ENCODE results near the gene ZNF511.
"Not testable (repeated sequence)": the region's sequence is repeated elsewhere in the genome, so short reads cannot be mapped to it uniquely, and the experiment has no call there.

Gene ZNF511

DNA sequence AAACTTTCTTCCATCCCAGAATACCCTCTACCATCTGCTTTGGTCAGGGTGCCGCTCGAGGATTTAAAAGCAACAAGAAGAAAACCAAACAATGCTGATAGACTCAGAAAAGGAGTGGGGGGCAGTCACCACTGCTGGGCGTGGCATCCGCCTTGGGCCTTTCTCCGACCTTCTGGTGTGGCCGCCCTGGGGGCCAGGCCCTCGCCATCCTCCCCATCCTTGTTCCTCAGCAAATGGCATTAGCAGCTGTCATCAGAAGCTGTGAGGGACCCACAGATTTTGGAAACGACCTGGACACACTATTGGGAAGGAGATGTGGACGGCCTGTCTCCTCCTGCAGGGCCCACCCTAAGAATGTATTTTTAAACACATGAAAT lies 4.0 kb downstream of the ZNF511 start:
- in situ Hi-C loops (cut with HindIII; ENCODE audit: low sequenced_read_pairs), result no loop called here

GRCh38 chr10:133313192-133313591 lies 4.5 kb downstream of the ZNF511 start:
- in situ Hi-C loops (cut with HindIII; ENCODE audit: low sequenced_read_pairs), result no loop called here

- in situ Hi-C loops (cut with HindIII; ENCODE audit: low sequenced_read_pairs), result no loop called here
Observed at GRCh38 chr10:133314911-133315310, 6.2 kb downstream of the ZNF511 start.

DNA sequence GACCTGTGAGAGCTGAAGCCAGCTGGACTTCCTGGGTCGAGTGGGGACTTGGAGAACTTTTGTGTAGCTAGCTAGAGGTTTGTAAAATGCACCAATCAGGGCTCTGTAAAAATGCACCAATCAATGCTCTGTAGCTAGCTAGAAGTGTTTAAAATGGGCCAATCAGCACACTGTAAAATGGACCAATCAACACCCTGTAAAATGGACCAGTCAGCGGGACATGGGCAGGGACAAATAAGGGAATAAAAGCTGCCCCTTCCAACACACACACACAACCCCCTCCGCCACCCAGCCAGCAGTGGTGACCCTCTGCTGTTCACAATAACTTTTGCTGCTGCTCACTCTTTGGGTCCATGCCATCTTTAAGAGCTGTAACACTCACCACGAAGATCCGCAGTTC lies 7.1 kb downstream of the ZNF511 start:
- in situ Hi-C loops (cut with HindIII; ENCODE audit: low sequenced_read_pairs), result no loop called here

DNA sequence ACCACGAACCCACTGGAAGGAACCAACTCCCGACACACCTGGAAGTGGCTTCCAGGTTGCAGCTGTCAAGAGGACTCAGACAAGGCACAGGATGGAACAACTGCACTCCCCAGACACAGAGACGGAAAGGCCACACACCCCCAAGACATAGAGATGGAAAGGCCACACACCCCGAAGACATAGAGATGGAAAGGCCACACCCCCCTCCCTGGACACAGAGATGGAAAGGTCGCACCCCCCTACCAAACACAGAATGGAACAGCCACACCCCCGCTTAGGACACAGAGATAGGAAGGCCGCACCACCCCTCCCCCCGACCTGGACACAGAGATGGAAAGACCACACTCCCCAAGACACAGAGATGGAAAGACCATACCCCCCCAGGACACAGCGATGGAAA lies 7.6 kb downstream of the ZNF511 start:
- in situ Hi-C loops (cut with HindIII; ENCODE audit: low sequenced_read_pairs), result no loop called here

DNA sequence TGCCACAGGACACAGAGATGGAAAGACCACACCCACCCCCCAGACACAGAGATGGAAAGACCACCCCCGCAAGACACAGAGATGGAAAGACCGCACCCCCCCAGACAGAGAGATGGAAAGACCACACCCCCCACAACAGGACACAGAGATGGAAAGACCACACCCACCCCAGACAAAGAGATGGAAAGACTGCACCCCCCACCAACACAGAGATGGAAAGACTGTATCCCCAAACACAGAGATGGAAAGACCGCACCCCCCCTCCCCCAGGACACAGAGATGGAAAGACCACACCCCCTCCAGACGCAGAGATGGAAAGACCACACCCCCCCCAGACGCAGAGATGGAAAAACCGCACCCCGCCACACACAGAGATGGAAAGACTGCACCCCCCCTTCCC lies 8.0 kb downstream of the ZNF511 start:
- in situ Hi-C loops (cut with HindIII; ENCODE audit: low sequenced_read_pairs), result no loop called here

DNA sequence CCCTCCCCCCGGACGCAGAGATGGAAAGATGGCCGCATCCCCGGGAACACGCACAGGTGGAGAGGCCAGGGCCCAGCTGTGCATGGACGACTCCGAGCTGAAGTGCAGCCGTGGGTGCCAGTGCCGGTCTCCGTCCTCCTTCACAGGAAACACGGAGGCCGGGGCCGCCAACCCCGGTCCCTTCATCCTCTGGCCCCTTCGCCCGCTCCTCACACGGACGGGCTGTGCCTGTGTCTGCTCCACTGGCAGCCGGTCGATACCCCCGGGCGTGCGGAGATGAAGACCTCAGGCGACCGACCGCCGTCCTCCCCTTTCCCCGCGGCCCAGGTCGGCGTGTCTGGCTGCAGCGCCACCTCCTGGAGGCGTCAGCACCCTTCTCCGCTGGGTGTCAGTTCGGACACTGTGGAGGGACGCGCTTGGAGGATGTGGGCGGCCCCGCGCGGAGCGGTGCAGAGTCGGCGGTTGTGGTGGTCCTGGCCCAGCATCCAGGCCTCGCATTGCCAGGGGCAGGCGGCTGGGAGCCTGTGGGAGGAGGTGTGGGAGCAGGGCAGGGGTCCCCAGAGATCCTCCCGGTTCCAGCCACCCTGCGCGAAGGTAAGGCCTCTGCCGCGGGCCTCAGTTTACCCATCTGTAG lies 9.9 kb downstream of the ZNF511 start:
- in situ Hi-C loops (cut with HindIII; ENCODE audit: low sequenced_read_pairs), result no loop called here

GRCh38 chr10:133320852-133321422 lies 12.2 kb downstream of the ZNF511 start:
- in situ Hi-C loops (cut with HindIII; ENCODE audit: low sequenced_read_pairs), result not testable (repeated sequence)

DNA sequence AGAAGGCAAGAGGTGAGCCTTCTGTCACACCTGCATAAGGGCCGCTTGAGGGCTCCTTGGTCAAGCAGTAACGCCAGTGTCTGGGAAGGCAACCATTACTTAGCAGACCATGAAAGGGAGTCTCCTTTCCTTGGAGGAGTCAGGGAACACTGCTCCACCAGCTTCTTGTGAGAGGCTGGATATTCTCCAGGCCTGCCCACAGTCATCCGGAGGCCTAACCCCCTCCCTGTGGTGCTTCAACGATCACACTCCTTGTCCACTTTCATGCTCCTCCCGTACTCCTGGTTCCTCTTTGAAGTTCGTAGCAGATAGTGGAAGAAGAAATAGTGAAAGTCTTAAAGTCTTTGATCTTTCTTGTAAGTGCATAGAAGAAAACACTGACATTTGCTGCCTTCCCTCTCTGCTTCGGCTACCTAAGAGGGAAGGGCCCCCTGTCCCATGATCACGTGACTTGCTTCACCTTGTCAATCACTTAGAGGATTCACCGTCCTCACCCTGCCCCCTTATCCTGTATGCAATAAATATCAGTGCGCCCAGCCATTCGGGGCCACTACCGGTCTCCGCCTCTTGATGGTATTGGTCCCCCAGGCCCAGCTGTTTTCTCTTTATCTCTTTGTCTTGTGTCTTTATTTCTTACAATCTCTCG lies 13.5 kb downstream of the ZNF511 start:
- in situ Hi-C loops (cut with HindIII; ENCODE audit: low sequenced_read_pairs), result not testable (repeated sequence)

GRCh38 chr10:133324198-133324792 lies 15.6 kb downstream of the ZNF511 start:
- in situ Hi-C loops (cut with HindIII; ENCODE audit: low sequenced_read_pairs), result no loop called here

GRCh38 chr10:133324857-133325260 lies 16.1 kb downstream of the ZNF511 start:
- in situ Hi-C loops (cut with HindIII; ENCODE audit: low sequenced_read_pairs), result no loop called here

GRCh38 chr10:133325440-133326222 lies 16.9 kb downstream of the ZNF511 start:
- in situ Hi-C loops (cut with HindIII; ENCODE audit: low sequenced_read_pairs), result no loop called here

DNA sequence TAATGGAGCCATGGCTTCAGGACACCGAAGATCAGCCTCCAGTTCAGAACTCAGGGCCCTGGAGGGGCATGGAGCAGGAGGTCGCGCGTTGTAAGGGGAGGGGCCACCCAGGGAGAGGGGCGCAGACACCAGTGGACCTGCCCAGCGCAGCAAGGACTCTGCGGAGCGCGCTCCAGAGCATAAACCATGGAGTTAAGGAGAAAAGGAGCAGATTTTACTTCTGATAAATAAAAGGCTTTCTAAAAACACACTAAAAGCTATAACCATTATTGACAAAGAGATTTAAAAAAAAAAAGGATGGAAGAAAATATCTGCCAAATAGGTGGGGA lies 17.5 kb downstream of the ZNF511 start:
- in situ Hi-C loops (cut with HindIII; ENCODE audit: low sequenced_read_pairs), result no loop called here

- in situ Hi-C loops (cut with HindIII; ENCODE audit: low sequenced_read_pairs), result no loop called here
Observed at GRCh38 chr10:133326745-133327650, 18.3 kb downstream of the ZNF511 start.

DNA sequence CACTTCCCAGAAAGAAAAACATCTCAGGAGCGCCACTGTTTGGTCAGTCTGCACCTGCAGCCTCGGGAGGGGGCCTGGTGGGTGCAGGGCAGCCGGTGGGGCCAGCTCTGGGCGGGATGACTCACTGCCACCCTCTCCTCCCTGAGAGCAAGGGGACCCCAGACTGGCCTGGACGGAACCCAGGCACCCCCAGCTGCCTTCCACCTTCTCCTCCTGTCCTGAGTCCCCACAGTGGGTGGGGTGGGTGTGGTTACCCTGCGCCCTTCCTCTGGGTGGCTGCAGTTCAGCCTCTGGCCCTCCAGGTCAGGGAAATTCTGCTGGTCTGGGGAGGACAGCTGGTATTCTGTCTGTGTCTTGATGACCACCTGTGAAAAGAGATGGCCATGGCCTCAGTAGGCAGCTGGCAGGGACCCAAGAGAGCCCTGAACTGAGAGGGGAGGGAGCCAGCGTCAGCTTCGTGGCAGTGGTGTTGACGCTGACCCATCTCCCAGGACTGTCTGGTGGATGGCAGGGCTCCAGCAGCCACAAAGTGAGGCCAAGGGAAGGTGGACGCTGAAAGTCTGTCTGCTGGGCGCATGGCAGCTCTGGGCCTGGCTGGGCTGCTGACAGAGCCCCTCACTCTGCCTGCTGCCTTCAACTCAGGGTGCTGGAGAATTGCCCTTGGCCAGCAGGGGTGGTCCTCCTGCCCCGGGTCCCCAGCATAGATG lies 19.1 kb downstream of the ZNF511 start:
- in situ Hi-C loops (cut with HindIII; ENCODE audit: low sequenced_read_pairs), result no loop called here

GRCh38 chr10:133328358-133329343 lies 19.9 kb downstream of the ZNF511 start:
- in situ Hi-C loops (cut with HindIII; ENCODE audit: low sequenced_read_pairs), result no loop called here

DNA sequence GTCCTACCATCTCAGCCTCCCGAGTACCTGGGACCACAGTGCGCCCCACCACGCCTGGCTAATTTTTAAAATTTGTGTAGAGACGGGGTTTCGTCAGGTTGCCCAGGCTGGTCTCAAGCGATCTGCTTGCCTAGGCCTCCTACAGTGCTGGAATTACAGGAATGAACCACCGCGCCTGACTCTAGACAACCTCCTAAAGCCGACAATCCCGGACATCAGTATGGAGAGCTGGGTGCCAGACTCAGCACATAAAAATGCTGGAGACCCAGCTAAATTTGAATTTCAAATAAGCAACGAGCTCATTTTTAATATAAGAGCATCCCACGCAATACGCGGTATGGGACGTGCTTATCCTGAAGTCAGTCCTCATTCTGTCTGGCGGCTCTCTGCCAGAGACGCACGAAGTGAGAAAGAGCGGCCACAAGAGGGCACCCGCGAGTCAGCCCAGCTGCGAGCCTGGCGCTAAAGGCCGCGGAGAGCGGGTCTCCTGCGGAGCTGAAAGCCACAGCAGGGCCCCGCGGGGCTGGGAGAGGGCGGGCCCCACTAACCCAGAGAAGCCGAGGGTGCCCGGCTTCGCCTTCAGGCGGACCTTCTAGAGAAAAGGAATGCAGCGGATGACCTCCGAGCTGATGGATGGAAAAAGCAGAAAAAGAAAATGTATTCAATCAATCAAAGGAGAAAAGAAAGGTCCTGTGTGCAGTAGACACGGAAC lies 20.9 kb downstream of the ZNF511 start:
- in situ Hi-C loops (cut with HindIII; ENCODE audit: low sequenced_read_pairs), result no loop called here
